Mucosa of descending colon (tissue), 3 donors: ENCODE measurements around the gene ZFHX2. TPM values are rescaled to one million over a fixed set of nuclear protein-coding genes. Genes with fewer than 3 reads are reported as not detected.

Experiments used
- ATAC-seq: fragments of 200-7000 bp; cut with Tn5 transposase; one replicate; pipeline ENCODE4 v1.9.1; 2020; ENCODE audit warnings: mild to moderate bottlenecking, moderate library complexity
- DNase-seq, 3 donors: peaks; one replicate each; pipeline ENCODE4 v3.0.0-alpha.2; 2020
- H3K36me3 ChIP-seq: fragments of 200-600 bp; one replicate; pipeline ENCODE4 v1.8.0; 2021; ENCODE audit warnings: low read depth, mild to moderate bottlenecking
- H3K4me1 ChIP-seq: fragments of 200-600 bp; one replicate; pipeline ENCODE4 v1.8.0; 2021; ENCODE audit warnings: low read depth, mild to moderate bottlenecking
- H3K4me3 ChIP-seq: fragments of 200-600 bp; one replicate; pipeline ENCODE4 v1.8.0; 2021; ENCODE audit warnings: mild to moderate bottlenecking
- H3K9me3 ChIP-seq: fragments of 200-600 bp; one replicate; pipeline ENCODE4 v1.8.0; 2021; ENCODE audit warnings: mild to moderate bottlenecking
- intact Hi-C, 2 donors: fragments of 100-400 bp; cut with DNase I in 1 of 2; cut with micrococcal nuclease in 1 of 2; formaldehyde crosslinking; loops; one replicate each; pipeline versions ENCODE4 v1.11.0 to v1.11.1; 2022; cut with DNase I, micrococcal nuclease
- total RNA-seq, 3 donors: library from RNA; stranded (reverse); fragmentation: NEBNext Ultra II Directional in 2 of 3; extraction: Animal tissue kit (Norgen Biotek cat#: 25700) in 2 of 3; gene quantifications; one replicate each; pipeline versions ENCODE4 v1.2.1 to v1.2.4, GENCODE V29; 2021 to 2023
- TF ChIP-seq, protein P1 (sequence below): fragments of 200-600 bp; IDR thresholded peaks from one replicate; pipeline ENCODE4 v1.8.0; 2022; ENCODE audit warnings: antibody characterized with exemption, mild to moderate bottlenecking
- donor health status: DM: no; HTN: no; CAD: no; lungs with moderate emphysema.
- donor health status: DM: no; HTN: no; CAD: no.
- donor health status: DM: no; HTN: yes; CAD: no.

The ZFHX2 gene
- total RNA-seq, 3 donors from 2014 or later: 0.92 to 3.2 (median 1.6) TPM

DNA sequence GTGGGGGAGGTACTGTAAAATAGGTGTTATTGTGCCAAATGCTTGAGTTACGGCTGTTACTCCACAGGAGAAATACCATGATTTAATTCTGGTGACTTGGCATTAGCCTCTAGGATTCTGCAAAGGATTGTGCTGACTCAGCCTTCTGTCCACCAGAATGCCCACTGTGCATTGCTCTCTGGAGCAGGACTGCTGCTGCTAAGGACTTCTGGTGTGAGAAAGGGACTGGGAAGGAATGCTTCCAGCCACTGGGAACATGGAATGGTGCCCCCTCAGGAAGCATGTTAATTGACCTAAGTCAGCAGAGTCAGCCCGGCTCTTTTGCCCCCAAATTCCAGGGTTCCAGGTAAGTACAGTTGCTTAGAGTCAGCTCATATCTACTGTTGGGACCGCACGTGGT is 32.9 kb downstream of the ZFHX2 start:
- ATAC-seq: no peak
- Histone ChIP-seq H3K4me1 (no peaks in the 10 kb centered on the region), H3K36me3 (no peaks in the 10 kb centered on the region), H3K4me3 (no peak overlapping the region), H3K9me3 (no peaks in the 10 kb centered on the region)
- TF ChIP-seq, protein P1, sequence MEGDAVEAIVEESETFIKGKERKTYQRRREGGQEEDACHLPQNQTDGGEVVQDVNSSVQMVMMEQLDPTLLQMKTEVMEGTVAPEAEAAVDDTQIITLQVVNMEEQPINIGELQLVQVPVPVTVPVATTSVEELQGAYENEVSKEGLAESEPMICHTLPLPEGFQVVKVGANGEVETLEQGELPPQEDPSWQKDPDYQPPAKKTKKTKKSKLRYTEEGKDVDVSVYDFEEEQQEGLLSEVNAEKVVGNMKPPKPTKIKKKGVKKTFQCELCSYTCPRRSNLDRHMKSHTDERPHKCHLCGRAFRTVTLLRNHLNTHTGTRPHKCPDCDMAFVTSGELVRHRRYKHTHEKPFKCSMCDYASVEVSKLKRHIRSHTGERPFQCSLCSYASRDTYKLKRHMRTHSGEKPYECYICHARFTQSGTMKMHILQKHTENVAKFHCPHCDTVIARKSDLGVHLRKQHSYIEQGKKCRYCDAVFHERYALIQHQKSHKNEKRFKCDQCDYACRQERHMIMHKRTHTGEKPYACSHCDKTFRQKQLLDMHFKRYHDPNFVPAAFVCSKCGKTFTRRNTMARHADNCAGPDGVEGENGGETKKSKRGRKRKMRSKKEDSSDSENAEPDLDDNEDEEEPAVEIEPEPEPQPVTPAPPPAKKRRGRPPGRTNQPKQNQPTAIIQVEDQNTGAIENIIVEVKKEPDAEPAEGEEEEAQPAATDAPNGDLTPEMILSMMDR: no peak
- intact Hi-C loops: no loop called here
- DNase-seq: no peak

DNA sequence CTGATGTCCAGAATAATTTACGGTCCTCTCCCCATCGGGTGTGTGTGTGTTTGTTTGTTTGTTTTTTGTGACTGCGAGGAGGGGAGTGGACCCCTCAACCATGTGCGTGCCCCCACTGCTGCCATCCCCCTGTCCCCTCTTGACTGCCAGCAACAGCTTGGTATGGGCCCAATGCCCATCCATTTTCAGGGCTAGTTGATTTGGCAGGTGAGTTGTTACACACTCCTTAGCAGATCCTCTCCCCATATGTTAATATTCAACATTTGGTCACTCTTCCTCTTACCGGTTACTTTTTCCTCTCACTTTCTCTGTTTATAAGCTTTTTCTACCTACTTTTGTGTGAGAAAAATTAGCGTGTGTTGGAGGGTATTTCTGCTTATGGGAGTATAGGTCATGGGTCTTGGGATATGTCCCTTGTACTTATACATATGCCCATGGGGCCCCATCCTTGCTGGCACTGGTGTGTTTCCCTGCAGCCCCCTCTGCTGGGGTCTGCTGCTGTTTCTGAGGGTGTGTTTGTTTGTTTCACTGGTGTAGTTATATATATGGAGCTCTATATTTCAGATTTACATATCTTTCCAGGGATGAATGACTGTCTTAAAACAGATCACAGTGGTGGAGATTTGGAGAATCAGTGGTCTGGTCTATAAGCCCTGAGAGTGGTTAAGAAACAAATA is 33.8 kb downstream of the ZFHX2 start:
- no peak for DNase-seq
- H3K4me1 ChIP-seq: no peaks in the 10 kb centered on the region
- intact Hi-C loops: no loop called here
- TF ChIP-seq, protein P1: no peak
- no peaks in the 10 kb centered on the region for H3K36me3 ChIP-seq
- no peak for ATAC-seq
- no peak overlapping the region for H3K4me3 ChIP-seq
- no peaks in the 10 kb centered on the region for H3K9me3 ChIP-seq

DNA sequence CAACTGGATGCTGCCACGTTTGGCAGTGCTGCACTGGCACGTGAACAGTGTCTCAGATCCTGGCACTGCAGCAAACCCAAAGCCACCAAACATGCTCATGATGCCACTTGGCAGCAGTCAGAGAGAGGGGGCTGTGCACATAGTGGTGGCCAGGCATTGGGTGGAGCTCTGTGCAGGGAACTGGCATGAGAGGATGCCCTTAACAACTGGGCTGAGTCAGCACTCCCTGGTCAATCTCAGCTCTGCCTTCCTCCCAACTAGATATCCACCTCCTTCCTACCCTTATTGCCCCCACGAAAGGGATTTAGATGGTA is 37.0 kb downstream of the ZFHX2 start:
- DNase-seq (no peak), ATAC-seq (no peak)
- Histone ChIP-seq H3K9me3 (no peaks in the 10 kb centered on the region), H3K36me3 (no peaks in the 10 kb centered on the region), H3K4me1 (no peaks in the 10 kb centered on the region), H3K4me3 (no peak overlapping the region)
- TF ChIP-seq, protein P1: no peak
- intact Hi-C loops: no loop called here

DNA sequence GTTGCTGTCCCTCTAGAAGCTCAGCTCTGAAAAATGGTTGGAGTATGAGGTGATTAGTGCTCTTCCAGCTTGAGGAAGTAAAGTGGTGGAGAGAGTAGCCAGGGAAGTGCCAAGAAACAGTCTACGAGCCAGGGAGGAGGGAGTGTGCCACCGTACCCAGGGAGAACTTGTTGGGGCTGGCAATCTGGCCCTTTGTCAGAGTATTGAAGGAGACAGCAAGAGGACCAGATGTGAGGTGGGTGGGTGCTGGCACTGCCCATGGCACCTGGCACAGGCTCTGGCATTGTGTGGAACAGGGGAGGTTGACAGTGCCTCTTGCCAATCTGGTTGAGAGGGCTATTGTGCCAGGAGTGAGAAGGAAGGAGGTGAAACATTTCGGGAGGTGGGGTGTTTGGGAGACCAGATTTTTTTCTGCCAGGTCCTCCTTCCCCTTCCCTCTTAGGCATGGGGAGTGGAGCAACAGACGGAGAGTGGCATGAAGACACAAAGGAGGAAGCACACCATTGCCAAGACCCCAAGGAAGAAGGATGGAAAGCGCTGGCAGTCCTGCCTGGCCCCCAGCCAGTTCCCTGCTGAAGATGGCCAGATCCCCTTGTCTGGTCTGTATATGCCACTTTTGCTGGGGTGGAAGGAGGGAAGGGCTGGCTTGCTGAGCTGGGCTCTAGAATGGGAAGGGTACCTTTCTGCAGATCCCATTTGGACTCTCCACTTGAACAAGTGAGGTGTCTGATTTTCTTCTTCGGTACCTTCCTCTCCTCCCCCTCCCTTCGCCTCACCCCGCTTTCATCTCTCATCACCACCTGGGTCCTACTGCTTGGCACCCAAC is 37.5 kb downstream of the ZFHX2 start:
- H3K4me1 ChIP-seq: no peaks in the 10 kb centered on the region
- H3K9me3 ChIP-seq: no peaks in the 10 kb centered on the region
- ATAC-seq (no peak), DNase-seq (no peak)
- intact Hi-C loops: no loop called here
- H3K4me3 ChIP-seq: no peak overlapping the region
- TF ChIP-seq, protein P1: no peak
- H3K36me3 ChIP-seq: no peaks in the 10 kb centered on the region

DNA sequence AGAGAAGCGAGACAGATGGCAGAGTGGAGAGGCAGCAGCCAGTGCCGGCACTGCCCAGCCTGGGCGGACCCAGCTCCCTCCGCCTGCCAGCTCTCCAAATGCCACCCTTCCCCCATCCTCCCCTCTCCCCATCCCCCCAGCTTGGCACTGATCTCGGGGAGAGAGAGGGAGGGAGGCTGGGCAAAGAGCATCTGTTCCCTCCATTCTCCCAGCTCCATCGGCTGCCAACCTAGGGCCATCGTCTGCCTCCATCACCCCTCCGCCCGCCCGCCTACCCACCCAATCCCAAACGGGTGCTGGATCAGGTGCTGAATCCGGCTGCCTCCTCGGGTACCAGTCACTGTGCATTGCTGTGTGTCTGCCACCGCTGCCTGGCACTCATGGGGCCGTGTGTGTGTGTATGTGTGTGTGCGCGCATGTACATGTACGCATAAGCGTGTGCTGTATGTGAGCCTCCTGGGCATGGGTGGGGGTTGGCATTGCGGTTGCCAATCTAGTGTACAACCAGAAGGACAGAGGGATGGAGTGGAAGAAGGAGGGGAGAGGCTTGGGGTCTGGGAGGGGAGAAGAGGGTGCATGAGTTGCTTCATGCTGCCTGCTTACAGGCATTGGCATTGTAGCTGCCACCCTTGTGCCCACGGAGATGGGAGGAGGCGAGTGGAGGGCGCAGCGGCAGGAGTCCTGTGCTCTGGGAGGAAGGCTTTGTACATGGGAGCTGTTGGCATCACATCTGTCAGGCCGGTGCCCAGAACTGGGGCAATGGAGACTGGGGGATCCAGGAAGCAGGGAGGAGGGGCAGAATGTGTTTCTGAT is 38.4 kb downstream of the ZFHX2 start:
- no peak for DNase-seq
- TF ChIP-seq, protein P1: no peak
- no peak for ATAC-seq

More for the DNA sequence above, 38.4 kb downstream of the ZFHX2 start:
- intact Hi-C loops: no loop called here
- H3K4me3 ChIP-seq: no peak overlapping the region
- H3K4me1 ChIP-seq: no peaks in the 10 kb centered on the region
- H3K36me3 ChIP-seq: no peaks in the 10 kb centered on the region
- H3K9me3 ChIP-seq: no peaks in the 10 kb centered on the region
